Activated B cell treated with CpG ODN at 0.5 μM for 24 hours (primary cell): Measurements from ENCODE around the gene C22orf31. TPM values are rescaled to one million over a fixed set of nuclear protein-coding genes. Genes with fewer than 3 reads are reported as not detected.

Experiments
- ATAC-seq: fragments of 200-7000 bp; cut with Tn5 transposase; one replicate; pipeline ENCODE4 v1.10.0; 2021; ENCODE audit warnings: low read depth, mild to moderate bottlenecking, moderate library complexity
- CTCF ChIA-PET: fragments of 350-600 bp; sonication (Branson Sonifier 250); formaldehyde crosslinking; loops from one replicate; lab custom pipeline; 2021; ENCODE audit warnings: antibody characterized with exemption; lab: Charles Lee
- POLR2A ChIA-PET: fragments of 350-600 bp; sonication (Branson Sonifier 250); formaldehyde crosslinking; loops from one replicate; lab custom pipeline; 2021; ENCODE audit warnings: antibody characterized with exemption; lab: Charles Lee
- DNase-seq: peaks from one replicate; pipeline ENCODE4 v3.0.0; 2022
- H3K27ac Mint-ChIP-seq: one replicate; pipeline ENCODE4 v1.8.0; 2020; ENCODE audit warnings: mixed read lengths
- H3K27me3 Mint-ChIP-seq: one replicate; pipeline ENCODE4 v1.8.0; 2021; ENCODE audit warnings: mixed read lengths
- H3K36me3 Mint-ChIP-seq: one replicate; pipeline ENCODE4 v1.8.0; 2021; ENCODE audit warnings: low read depth, mixed read lengths
- H3K4me1 Mint-ChIP-seq: one replicate; pipeline ENCODE4 v1.8.0; 2021; ENCODE audit warnings: mixed read lengths
- H3K4me3 Mint-ChIP-seq: one replicate; pipeline ENCODE4 v1.8.0; 2020; ENCODE audit warnings: mild to moderate bottlenecking, mixed read lengths
- H3K9me3 Mint-ChIP-seq: one replicate; pipeline ENCODE4 v1.8.0; 2020; ENCODE audit warnings: mixed read lengths
- CTCF ChIP-seq: fragments of 200-600 bp; IDR thresholded peaks from one replicate; pipeline ENCODE4 v1.8.0; 2022; ENCODE audit warnings: antibody characterized with exemption, mild to moderate bottlenecking
- intact Hi-C: fragments of 100-400 bp; cut with micrococcal nuclease; formaldehyde crosslinking; loops from one replicate; pipeline ENCODE4 v1.15.1; 2024
- total RNA-seq: library from RNA; stranded (reverse); gene quantifications from 2 replicates; pipeline ENCODE4 v1.2.3, GENCODE V29; 2022

The C22orf31 gene
- total RNA-seq, 1 donor from 2014 or later, result not detected

DNA sequence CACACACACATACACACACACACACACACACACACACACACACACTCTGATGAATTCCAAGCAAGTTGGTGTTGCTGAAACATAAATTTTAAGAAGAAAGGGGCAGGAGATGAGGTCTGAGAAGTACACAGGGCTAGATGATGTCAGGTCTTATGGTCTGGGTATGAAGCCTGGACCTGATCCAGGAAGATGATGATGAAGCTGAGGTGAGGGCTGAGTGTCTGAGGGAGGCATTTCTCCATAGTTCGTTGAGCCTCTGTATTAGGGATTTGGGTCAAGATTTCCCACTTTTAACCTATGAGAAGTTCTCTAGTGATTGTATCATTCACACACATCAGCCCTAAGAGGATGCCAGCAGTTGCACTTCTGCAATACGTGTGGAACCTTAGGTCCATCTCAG is 43.8 kb upstream of the C22orf31 start:
- ATAC-seq, result no peak
- intact Hi-C loops, result no loop called here
- H3K36me3 Mint-ChIP-seq, result no peaks in the 10 kb centered on the region
- no peak overlapping the region for H3K27ac Mint-ChIP-seq
- H3K9me3 Mint-ChIP-seq, result no peaks in the 10 kb centered on the region
- no peaks in the 10 kb centered on the region for H3K4me1 Mint-ChIP-seq
- no peak for DNase-seq
- no peak for TF ChIP-seq CTCF
- ChIA-PET CTCF (interaction anchor here (1.2 kb wide), 1 partner anchor 140 kb away, joined by 4 read pairs; no protein-coding TSS in a partner anchor), POLR2A (no interaction called here)
- H3K4me3 Mint-ChIP-seq, result no peak overlapping the region
- H3K27me3 Mint-ChIP-seq, result peaks cover 17% of the 10 kb centered on the region

DNA sequence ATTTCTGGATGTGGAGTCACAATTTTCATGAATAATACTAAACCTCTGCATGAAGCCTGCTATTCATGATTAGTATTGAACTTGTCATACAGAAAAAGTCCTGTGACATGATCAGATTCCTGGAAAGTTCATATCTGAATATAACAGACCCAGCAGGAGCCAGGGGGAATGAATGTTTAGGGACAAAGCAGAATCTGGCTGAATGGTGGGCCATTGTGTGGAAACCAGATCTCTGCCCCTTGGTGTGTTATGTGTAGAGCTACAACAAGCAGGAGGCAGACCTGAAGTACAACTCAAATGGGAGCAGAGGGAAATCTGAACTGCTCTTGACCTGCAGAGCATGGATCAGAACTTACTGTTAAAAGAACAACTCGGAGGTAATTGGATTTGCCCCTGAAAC is 41.5 kb upstream of the C22orf31 start:
- TF ChIP-seq CTCF, result no peak
- Mint-ChIP-seq H3K36me3 (no peaks in the 10 kb centered on the region), H3K4me3 (no peak overlapping the region), H3K27ac (no peak overlapping the region), H3K9me3 (no peaks in the 10 kb centered on the region), H3K4me1 (no peaks in the 10 kb centered on the region), H3K27me3 (peaks cover 6% of the 10 kb centered on the region)
- intact Hi-C loops, result no loop called here
- DNase-seq, result no peak
- no peak for ATAC-seq
- ChIA-PET POLR2A (no interaction called here), CTCF (interaction anchor here (1.7 kb wide), 1 partner anchor 143 kb away, joined by 5 read pairs; no protein-coding TSS in a partner anchor)

- Mint-ChIP-seq H3K4me1 (no peaks in the 10 kb centered on the region), H3K27ac (no peak overlapping the region), H3K36me3 (no peaks in the 10 kb centered on the region), H3K27me3 (peaks cover 6% of the 10 kb centered on the region), H3K4me3 (no peak overlapping the region), H3K9me3 (no peaks in the 10 kb centered on the region)
- ChIA-PET CTCF (interaction anchor here (1.7 kb wide), 1 partner anchor 143 kb away, joined by 5 read pairs; no protein-coding TSS in a partner anchor), POLR2A (no interaction called here)
- TF ChIP-seq CTCF, result no peak
- intact Hi-C loops, result no loop called here
- DNase-seq (no peak), ATAC-seq (no peak)
Observed at GRCh38 chr22:29102300-29102699, 40.7 kb upstream of the C22orf31 start.

GRCh38 chr22:29098296-29098695 is 36.7 kb upstream of the C22orf31 start:
- no peak for DNase-seq
- ChIA-PET POLR2A (no interaction called here), CTCF (no interaction called here)
- no peaks in the 10 kb centered on the region for H3K4me1 Mint-ChIP-seq
- no peaks in the 10 kb centered on the region for H3K9me3 Mint-ChIP-seq
- ATAC-seq, result no peak
- intact Hi-C loops, result no loop called here
- no peak overlapping the region for H3K4me3 Mint-ChIP-seq
- H3K27me3 Mint-ChIP-seq, result peaks cover 9% of the 10 kb centered on the region
- TF ChIP-seq CTCF, result no peak
- H3K27ac Mint-ChIP-seq, result no peak overlapping the region
- H3K36me3 Mint-ChIP-seq, result no peaks in the 10 kb centered on the region

DNA sequence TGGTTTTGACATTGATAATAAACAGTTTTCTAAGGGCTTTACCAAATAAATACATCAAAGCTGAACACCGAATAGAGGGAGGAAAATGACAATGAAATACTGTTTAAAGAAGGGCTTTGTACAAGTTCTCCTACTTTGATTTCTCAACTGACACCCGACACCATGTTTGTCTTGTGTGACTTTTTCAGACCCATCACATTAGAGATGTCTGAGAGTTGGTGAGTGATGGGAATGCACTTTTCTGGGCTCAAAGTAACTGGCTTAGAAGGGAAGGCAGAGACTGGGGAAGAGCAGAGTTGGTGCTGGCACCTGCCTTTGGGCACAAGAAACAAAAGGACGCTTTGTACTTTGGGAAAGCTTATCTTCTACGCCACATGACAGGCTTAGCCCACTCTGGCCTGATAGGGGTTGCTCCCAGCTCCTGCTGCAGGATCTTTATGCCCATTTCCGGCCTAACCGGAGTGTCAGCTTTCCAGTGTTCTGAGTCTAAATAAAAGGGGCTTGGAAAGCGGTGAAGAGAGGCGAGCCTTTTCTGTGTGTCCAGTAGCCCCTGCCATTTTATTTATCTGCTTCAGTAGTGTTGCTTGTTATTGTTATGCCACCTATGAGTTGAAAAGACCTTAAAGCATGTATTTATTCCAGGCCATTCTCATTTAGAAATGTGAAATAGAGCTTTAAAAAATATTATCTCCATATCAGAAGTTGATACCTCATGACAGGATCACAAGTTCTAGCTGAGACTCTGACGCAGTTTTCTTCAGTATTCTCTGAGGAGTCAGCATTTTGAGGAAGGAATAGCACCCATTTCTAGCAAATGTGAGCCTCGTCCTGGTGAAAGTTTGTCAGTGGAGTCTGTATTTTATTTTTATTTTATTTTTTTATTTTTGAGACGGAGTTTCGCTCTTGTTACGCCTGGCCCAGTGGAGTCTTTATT is 35.4 kb upstream of the C22orf31 start:
- intact Hi-C loops, result no loop called here
- Mint-ChIP-seq H3K4me3 (no peak overlapping the region), H3K9me3 (no peaks in the 10 kb centered on the region), H3K36me3 (no peaks in the 10 kb centered on the region), H3K27me3 (peaks cover 13% of the 10 kb centered on the region), H3K27ac (no peak overlapping the region), H3K4me1 (no peaks in the 10 kb centered on the region)
- DNase-seq, result no peak
- ChIA-PET POLR2A (no interaction called here), CTCF (interaction anchor here (0.9 kb wide), 1 partner anchor 148 kb away, joined by 4 read pairs; no protein-coding TSS in a partner anchor)
- no peak for ATAC-seq
- no peak for TF ChIP-seq CTCF
